WTC11 (cell line): ENCODE results near the gene PLAAT3. TPM values are rescaled to one million over a fixed set of nuclear protein-coding genes. Genes with fewer than 3 reads are reported as not detected.
"Not testable (repeated sequence)": the region's sequence is repeated elsewhere in the genome, so short reads cannot be mapped to it uniquely, and the experiment has no call there.

Experiments used
- ATAC-seq: fragments of 200-7000 bp; cut with Tn5 transposase; 2 replicates; pipeline ENCODE4 v1.10.0; 2021; ENCODE audit warnings: mild to moderate bottlenecking, moderate library complexity
- CTCF ChIA-PET: fragments of 300-600 bp; sonication (Branson Sonifier 250); formaldehyde crosslinking; loops from one replicate; lab custom pipeline; 2021; ENCODE audit warnings: antibody characterized with exemption; lab: Charles Lee
- POLR2A ChIA-PET: fragments of 350-600 bp; sonication (Branson Sonifier 250); formaldehyde crosslinking; loops from one replicate; lab custom pipeline; 2021; ENCODE audit warnings: antibody characterized with exemption; lab: Charles Lee
- DNase-seq: peaks from one replicate; pipeline ENCODE4 v3.0.0; 2021; ENCODE audit warnings: low spot score
- H3K27ac Mint-ChIP-seq: 2 replicates; pipeline ENCODE4 v1.8.0; 2021; ENCODE audit warnings: mixed read lengths
- H3K27me3 Mint-ChIP-seq: 2 replicates; pipeline ENCODE4 v1.8.0; 2021; ENCODE audit warnings: low read depth, mild to moderate bottlenecking, moderate library complexity, mixed read lengths
- H3K36me3 Mint-ChIP-seq: 2 replicates; pipeline ENCODE4 v1.8.0; 2021; ENCODE audit warnings: mixed read lengths
- H3K4me1 Mint-ChIP-seq: 2 replicates; pipeline ENCODE4 v1.8.0; 2022; ENCODE audit warnings: mixed read lengths
- H3K4me3 Mint-ChIP-seq: 2 replicates; pipeline ENCODE4 v1.8.0; 2021; ENCODE audit warnings: mild to moderate bottlenecking, moderate library complexity, mixed read lengths
- H3K9me3 Mint-ChIP-seq: 2 replicates; pipeline ENCODE4 v1.8.0; 2021; ENCODE audit warnings: mixed read lengths
- IRF2 ChIP-seq: sonication (generic); formaldehyde crosslinking; IDR thresholded peaks from 2 replicates; pipeline ENCODE4 v1.8.0; 2022; ENCODE audit warnings: low read depth, missing genetic modification reagents, borderline replicate concordance
- NFATC4 ChIP-seq: fragments of 250-450 bp; sonication (Bioruptor Pico); IDR thresholded peaks from 2 replicates; pipeline ENCODE4 v1.9.0; 2021; ENCODE audit warnings: mild to moderate bottlenecking
- NFE2L1 ChIP-seq: sonication (generic); formaldehyde crosslinking; IDR thresholded peaks from 2 replicates; pipeline ENCODE4 v1.8.1; 2023; ENCODE audit warnings: missing genetic modification reagents
- NR1H2 ChIP-seq: sonication (generic); formaldehyde crosslinking; IDR thresholded peaks from 2 replicates; pipeline ENCODE4 v1.9.0; 2021; ENCODE audit warnings: mild to moderate bottlenecking, moderate library complexity, missing genetic modification reagents
- RELA ChIP-seq: sonication (generic); formaldehyde crosslinking; IDR thresholded peaks from 2 replicates; pipeline ENCODE4 v1.8.1; 2022; ENCODE audit warnings: missing genetic modification reagents, mild to moderate bottlenecking, borderline replicate concordance
- SOX15 ChIP-seq: fragments of 250-450 bp; sonication (Bioruptor Pico); IDR thresholded peaks from 2 replicates; pipeline ENCODE4 v1.9.0; 2021; ENCODE audit warnings: mild to moderate bottlenecking
- SP1 ChIP-seq: sonication (generic); formaldehyde crosslinking; conservative IDR thresholded peaks from 2 replicates; pipeline ENCODE4 v1.8.1; 2022; ENCODE audit warnings: missing genetic modification reagents
- TEAD1 ChIP-seq: sonication (generic); formaldehyde crosslinking; IDR thresholded peaks from 2 replicates; pipeline ENCODE4 v1.8.0; 2022; ENCODE audit warnings: mild to moderate bottlenecking, missing genetic modification reagents
- USF2 ChIP-seq: sonication (generic); formaldehyde crosslinking; IDR thresholded peaks from 2 replicates; pipeline ENCODE4 v1.8.1; 2023; ENCODE audit warnings: mild to moderate bottlenecking, missing genetic modification reagents, moderate library complexity
- ZNF121 ChIP-seq: sonication (generic); formaldehyde crosslinking; IDR thresholded peaks from 2 replicates; pipeline ENCODE4 v1.8.0; 2023; ENCODE audit warnings: missing genetic modification reagents
- ZNF138 ChIP-seq: sonication (generic); formaldehyde crosslinking; conservative IDR thresholded peaks from 2 replicates; pipeline ENCODE4 v1.8.1; 2022; ENCODE audit warnings: mild to moderate bottlenecking, moderate library complexity, missing genetic modification reagents
- ZNF219 ChIP-seq: sonication (generic); formaldehyde crosslinking; IDR thresholded peaks from 2 replicates; pipeline ENCODE4 v1.8.0; 2023; ENCODE audit warnings: missing genetic modification reagents, mild to moderate bottlenecking, borderline replicate concordance
- ZNF263 ChIP-seq: sonication (generic); formaldehyde crosslinking; IDR thresholded peaks from 2 replicates; pipeline ENCODE4 v1.8.1; 2022; ENCODE audit warnings: low read depth, mild to moderate bottlenecking, moderate library complexity, missing genetic modification reagents
- ZNF671 ChIP-seq: fragments of 250-450 bp; sonication (Bioruptor Pico); IDR thresholded peaks from 2 replicates; pipeline ENCODE4 v1.8.0; 2021; ENCODE audit warnings: mild to moderate bottlenecking
- total RNA-seq: library from RNA; stranded (reverse); gene quantifications from 3 replicates; pipeline ENCODE4 v1.2.3, GENCODE V29; 2021
- TF ChIP-seq, protein P1 (sequence below): sonication (generic); formaldehyde crosslinking; IDR thresholded peaks from 2 replicates; pipeline ENCODE4 v1.8.1; 2023; ENCODE audit warnings: mild to moderate bottlenecking, missing genetic modification reagents, borderline replicate concordance
- TF ChIP-seq, protein P2 (sequence below): sonication (generic); formaldehyde crosslinking; IDR thresholded peaks from 2 replicates; pipeline ENCODE4 v1.8.0; 2023; ENCODE audit warnings: missing genetic modification reagents, mild to moderate bottlenecking, borderline replicate concordance
- TF ChIP-seq, protein P3 (sequence below): sonication (generic); formaldehyde crosslinking; IDR thresholded peaks from 2 replicates; pipeline ENCODE4 v1.8.0; 2022; ENCODE audit warnings: missing genetic modification reagents

PLAAT3 gene
- total RNA-seq, 1 experiment from 2014 or later, result 160 TPM

DNA sequence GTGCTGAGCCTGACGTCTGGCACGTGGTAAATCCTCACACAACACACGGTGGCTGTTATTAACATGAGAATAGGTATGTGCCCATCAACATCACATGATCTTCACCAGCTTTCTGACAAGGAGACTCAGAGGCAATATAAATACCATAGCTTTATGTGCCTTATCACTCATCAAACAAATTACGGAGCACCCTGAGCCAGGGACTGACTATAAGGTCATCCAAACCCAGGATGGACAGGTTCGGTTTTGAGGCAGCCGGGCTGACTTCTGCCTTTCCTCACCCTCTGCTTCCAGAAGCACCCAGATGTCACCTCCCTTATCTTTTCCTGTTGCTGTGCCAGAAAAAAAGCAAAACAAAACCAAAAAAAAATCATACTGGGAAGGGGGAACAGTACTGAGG, 5.7 kb upstream of the PLAAT3 start (continued):
- TF ChIP-seq, protein P1, sequence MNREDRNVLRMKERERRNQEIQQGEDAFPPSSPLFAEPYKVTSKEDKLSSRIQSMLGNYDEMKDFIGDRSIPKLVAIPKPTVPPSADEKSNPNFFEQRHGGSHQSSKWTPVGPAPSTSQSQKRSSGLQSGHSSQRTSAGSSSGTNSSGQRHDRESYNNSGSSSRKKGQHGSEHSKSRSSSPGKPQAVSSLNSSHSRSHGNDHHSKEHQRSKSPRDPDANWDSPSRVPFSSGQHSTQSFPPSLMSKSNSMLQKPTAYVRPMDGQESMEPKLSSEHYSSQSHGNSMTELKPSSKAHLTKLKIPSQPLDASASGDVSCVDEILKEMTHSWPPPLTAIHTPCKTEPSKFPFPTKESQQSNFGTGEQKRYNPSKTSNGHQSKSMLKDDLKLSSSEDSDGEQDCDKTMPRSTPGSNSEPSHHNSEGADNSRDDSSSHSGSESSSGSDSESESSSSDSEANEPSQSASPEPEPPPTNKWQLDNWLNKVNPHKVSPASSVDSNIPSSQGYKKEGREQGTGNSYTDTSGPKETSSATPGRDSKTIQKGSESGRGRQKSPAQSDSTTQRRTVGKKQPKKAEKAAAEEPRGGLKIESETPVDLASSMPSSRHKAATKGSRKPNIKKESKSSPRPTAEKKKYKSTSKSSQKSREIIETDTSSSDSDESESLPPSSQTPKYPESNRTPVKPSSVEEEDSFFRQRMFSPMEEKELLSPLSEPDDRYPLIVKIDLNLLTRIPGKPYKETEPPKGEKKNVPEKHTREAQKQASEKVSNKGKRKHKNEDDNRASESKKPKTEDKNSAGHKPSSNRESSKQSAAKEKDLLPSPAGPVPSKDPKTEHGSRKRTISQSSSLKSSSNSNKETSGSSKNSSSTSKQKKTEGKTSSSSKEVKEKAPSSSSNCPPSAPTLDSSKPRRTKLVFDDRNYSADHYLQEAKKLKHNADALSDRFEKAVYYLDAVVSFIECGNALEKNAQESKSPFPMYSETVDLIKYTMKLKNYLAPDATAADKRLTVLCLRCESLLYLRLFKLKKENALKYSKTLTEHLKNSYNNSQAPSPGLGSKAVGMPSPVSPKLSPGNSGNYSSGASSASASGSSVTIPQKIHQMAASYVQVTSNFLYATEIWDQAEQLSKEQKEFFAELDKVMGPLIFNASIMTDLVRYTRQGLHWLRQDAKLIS, result no peak

- H3K9me3 Mint-ChIP-seq, H3K4me3 Mint-ChIP-seq, H3K27me3 Mint-ChIP-seq, H3K36me3 Mint-ChIP-seq, ATAC-seq, DNase-seq, POLR2A ChIA-PET, H3K27ac Mint-ChIP-seq: not testable (repeated sequence)
- H3K4me1 Mint-ChIP-seq, result peaks cover 22% of the 10 kb centered on the region
- CTCF ChIA-PET, result interaction anchor here (1.2 kb wide), 2 partner anchors 24 to 138 kb away, joined by 3 to 5 read pairs; no protein-coding TSS in a partner anchor
Measured at GRCh38 chr11:63617686-63618085, 3.5 kb upstream of the PLAAT3 start.

DNA sequence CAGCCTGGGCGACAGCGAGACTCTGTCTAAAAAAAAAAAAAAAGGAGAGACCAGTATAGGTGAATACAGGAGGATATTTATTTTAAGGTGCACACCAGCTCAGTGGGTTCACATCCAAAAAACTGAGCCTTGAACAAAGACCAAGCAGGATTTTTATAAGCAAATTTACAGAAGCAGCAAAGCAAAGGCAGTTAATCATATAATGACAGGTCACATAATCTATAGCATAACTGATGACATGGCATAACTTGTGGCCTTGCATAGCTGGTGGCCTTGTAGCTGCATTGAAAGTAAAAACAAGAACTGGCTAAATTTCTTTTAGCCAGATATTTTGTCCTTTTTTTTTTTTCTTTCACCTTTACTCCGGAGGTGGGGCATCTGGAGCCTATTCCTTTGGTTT, 2.7 kb upstream of the PLAAT3 start:
- H3K4me1 Mint-ChIP-seq, result peaks cover 26% of the 10 kb centered on the region
- no peak for TF ChIP-seq IRF2 (CRISPR knock-in tag)
- H3K27ac Mint-ChIP-seq, result no peak overlapping the region
- H3K4me3 Mint-ChIP-seq, result no peak overlapping the region
- POLR2A ChIA-PET, result no interaction called here
- peaks cover 6% of the 10 kb centered on the region for H3K36me3 Mint-ChIP-seq
- DNase-seq (no peak), ATAC-seq (no peak)
- CTCF ChIA-PET, result interaction anchor here (1.2 kb wide), 1 partner anchor 24 kb away, joined by 5 read pairs; no protein-coding TSS in a partner anchor
- H3K27me3 Mint-ChIP-seq, result peaks cover 7% of the 10 kb centered on the region
- H3K9me3 Mint-ChIP-seq, result no peaks in the 10 kb centered on the region

DNA sequence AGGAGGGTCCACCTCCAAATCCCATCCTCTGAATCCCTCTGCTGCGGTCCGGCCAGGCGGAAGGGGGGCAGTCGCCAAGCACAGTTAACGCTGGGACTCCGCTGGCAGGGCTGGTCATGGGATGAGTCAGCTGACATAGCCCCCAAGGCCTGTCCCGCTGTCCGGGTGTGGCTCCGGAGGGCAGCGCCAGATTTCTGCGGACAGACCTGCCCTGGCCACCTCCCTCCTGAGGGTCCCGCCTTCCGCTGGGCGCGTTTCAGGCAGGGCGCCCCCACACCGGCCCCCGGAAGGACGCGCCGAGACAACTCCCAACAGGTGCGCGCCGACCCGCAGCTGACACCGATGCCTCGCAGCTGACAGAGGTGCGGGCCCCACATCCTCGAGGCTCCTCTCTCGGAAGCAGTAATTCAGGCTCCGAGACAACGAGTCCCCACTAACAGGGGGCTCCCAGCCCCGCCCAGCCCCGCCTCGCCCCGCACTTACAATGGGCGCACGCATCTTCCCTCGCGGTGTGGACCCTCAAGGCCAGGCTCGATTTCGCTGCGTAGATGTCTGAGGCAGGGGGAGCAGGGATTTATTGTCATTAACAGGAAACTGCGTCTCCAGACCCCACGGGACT, 607 bp downstream of the PLAAT3 start:
- ChIA-PET CTCF (interaction anchor here (1.1 kb wide), 1 partner anchor 134 kb away, joined by 3 read pairs; no protein-coding TSS in a partner anchor), POLR2A (interaction anchor here (0.6 kb wide), 1 partner anchor 230 kb away, joined by 3 read pairs; no protein-coding TSS in a partner anchor)
- DNase-seq (peak; percentile 68), ATAC-seq (peak; percentile 25)
- Mint-ChIP-seq H3K9me3 (no peaks in the 10 kb centered on the region), H3K27me3 (peaks cover 27% of the 10 kb centered on the region), H3K27ac (no peak overlapping the region), H3K36me3 (peaks cover 8% of the 10 kb centered on the region), H3K4me3 (peak overlapping the region; percentile 78), H3K4me1 (peaks cover 49% of the 10 kb centered on the region)
- TF ChIP-seq NFATC4 (no peak), NFE2L1 (CRISPR knock-in tag) (no peak; the same call in 1 of the 2 replicates), ZNF138 (CRISPR knock-in tag) (no peak), USF2 (CRISPR knock-in tag) (peak; percentile 86), SP1 (peak; percentile 5), NR1H2 (no peak), RELA (peak; percentile 18; the same call in 1 of the 2 replicates), ZNF121 (CRISPR knock-in tag) (no peak), ZNF263 (CRISPR knock-in tag) (no peak), TEAD1 (CRISPR knock-in tag) (peak; percentile 29; the same call in 1 of the 2 replicates), ZNF219 (CRISPR knock-in tag) (peak; percentile 19; the same call in 1 of the 2 replicates), ZNF671 (no peak), SOX15 (CRISPR knock-in tag) (no peak)
- TF ChIP-seq, protein P2, sequence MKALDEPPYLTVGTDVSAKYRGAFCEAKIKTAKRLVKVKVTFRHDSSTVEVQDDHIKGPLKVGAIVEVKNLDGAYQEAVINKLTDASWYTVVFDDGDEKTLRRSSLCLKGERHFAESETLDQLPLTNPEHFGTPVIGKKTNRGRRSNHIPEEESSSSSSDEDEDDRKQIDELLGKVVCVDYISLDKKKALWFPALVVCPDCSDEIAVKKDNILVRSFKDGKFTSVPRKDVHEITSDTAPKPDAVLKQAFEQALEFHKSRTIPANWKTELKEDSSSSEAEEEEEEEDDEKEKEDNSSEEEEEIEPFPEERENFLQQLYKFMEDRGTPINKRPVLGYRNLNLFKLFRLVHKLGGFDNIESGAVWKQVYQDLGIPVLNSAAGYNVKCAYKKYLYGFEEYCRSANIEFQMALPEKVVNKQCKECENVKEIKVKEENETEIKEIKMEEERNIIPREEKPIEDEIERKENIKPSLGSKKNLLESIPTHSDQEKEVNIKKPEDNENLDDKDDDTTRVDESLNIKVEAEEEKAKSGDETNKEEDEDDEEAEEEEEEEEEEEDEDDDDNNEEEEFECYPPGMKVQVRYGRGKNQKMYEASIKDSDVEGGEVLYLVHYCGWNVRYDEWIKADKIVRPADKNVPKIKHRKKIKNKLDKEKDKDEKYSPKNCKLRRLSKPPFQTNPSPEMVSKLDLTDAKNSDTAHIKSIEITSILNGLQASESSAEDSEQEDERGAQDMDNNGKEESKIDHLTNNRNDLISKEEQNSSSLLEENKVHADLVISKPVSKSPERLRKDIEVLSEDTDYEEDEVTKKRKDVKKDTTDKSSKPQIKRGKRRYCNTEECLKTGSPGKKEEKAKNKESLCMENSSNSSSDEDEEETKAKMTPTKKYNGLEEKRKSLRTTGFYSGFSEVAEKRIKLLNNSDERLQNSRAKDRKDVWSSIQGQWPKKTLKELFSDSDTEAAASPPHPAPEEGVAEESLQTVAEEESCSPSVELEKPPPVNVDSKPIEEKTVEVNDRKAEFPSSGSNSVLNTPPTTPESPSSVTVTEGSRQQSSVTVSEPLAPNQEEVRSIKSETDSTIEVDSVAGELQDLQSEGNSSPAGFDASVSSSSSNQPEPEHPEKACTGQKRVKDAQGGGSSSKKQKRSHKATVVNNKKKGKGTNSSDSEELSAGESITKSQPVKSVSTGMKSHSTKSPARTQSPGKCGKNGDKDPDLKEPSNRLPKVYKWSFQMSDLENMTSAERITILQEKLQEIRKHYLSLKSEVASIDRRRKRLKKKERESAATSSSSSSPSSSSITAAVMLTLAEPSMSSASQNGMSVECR, result peak; percentile 96
- TF ChIP-seq, protein P3, sequence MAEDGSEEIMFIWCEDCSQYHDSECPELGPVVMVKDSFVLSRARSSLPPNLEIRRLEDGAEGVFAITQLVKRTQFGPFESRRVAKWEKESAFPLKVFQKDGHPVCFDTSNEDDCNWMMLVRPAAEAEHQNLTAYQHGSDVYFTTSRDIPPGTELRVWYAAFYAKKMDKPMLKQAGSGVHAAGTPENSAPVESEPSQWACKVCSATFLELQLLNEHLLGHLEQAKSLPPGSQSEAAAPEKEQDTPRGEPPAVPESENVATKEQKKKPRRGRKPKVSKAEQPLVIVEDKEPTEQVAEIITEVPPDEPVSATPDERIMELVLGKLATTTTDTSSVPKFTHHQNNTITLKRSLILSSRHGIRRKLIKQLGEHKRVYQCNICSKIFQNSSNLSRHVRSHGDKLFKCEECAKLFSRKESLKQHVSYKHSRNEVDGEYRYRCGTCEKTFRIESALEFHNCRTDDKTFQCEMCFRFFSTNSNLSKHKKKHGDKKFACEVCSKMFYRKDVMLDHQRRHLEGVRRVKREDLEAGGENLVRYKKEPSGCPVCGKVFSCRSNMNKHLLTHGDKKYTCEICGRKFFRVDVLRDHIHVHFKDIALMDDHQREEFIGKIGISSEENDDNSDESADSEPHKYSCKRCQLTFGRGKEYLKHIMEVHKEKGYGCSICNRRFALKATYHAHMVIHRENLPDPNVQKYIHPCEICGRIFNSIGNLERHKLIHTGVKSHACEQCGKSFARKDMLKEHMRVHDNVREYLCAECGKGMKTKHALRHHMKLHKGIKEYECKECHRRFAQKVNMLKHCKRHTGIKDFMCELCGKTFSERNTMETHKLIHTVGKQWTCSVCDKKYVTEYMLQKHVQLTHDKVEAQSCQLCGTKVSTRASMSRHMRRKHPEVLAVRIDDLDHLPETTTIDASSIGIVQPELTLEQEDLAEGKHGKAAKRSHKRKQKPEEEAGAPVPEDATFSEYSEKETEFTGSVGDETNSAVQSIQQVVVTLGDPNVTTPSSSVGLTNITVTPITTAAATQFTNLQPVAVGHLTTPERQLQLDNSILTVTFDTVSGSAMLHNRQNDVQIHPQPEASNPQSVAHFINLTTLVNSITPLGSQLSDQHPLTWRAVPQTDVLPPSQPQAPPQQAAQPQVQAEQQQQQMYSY (CRISPR knock-in tag), result no peak
